22Rv1 (cell line): ENCODE measurements around the gene TRPC6.

Experiments used
- H3K27ac ChIP-seq: fragments of 450-650 bp; 2 replicates; pipeline ENCODE4 v1.5.1; 2017
- CTCF ChIP-seq: fragments of 450-650 bp; IDR thresholded peaks from 2 replicates; pipeline ENCODE4 v1.5.1; 2017; ENCODE audit warnings: mild to moderate bottlenecking
- ZFX ChIP-seq: fragments of 450-650 bp; IDR thresholded peaks from 2 replicates; pipeline ENCODE4 v1.6.1; 2017; ENCODE audit warnings: antibody characterized with exemption, borderline replicate concordance

Gene TRPC6

GRCh38 chr11:101435408-101435973 lies 148.3 kb downstream of the TRPC6 start:
- no peak overlapping the region for H3K27ac ChIP-seq
- TF ChIP-seq ZFX: no peak
- TF ChIP-seq CTCF: no peak

- no peak for TF ChIP-seq ZFX
- no peak for TF ChIP-seq CTCF
- H3K27ac ChIP-seq: no peak overlapping the region
Measured at GRCh38 chr11:101434026-101434643, 149.7 kb downstream of the TRPC6 start.

GRCh38 chr11:101433151-101433550 lies 150.7 kb downstream of the TRPC6 start:
- H3K27ac ChIP-seq: no peak overlapping the region
- no peak for TF ChIP-seq ZFX
- TF ChIP-seq CTCF: no peak

GRCh38 chr11:101429703-101430540 lies 153.9 kb downstream of the TRPC6 start:
- H3K27ac ChIP-seq: no peak overlapping the region
- no peak for TF ChIP-seq CTCF
- no peak for TF ChIP-seq ZFX

GRCh38 chr11:101428918-101429317 lies 154.9 kb downstream of the TRPC6 start:
- TF ChIP-seq ZFX (no peak), CTCF (peak; percentile 53)

GRCh38 chr11:101407324-101407723 lies 176.5 kb downstream of the TRPC6 start:
- TF ChIP-seq CTCF (no peak), ZFX (no peak)
- no peak overlapping the region for H3K27ac ChIP-seq

More at GRCh38 chr11:101428918-101429317, 154.9 kb downstream of the TRPC6 start:
- no peak overlapping the region for H3K27ac ChIP-seq
